KG1 (cell line): ENCODE measurements around the gene EDN1.

Experiments used
- DNase-seq: peaks from one replicate; lab custom pipeline; 2025; lab: John Stamatoyannopoulos, UW

The EDN1 gene

DNA sequence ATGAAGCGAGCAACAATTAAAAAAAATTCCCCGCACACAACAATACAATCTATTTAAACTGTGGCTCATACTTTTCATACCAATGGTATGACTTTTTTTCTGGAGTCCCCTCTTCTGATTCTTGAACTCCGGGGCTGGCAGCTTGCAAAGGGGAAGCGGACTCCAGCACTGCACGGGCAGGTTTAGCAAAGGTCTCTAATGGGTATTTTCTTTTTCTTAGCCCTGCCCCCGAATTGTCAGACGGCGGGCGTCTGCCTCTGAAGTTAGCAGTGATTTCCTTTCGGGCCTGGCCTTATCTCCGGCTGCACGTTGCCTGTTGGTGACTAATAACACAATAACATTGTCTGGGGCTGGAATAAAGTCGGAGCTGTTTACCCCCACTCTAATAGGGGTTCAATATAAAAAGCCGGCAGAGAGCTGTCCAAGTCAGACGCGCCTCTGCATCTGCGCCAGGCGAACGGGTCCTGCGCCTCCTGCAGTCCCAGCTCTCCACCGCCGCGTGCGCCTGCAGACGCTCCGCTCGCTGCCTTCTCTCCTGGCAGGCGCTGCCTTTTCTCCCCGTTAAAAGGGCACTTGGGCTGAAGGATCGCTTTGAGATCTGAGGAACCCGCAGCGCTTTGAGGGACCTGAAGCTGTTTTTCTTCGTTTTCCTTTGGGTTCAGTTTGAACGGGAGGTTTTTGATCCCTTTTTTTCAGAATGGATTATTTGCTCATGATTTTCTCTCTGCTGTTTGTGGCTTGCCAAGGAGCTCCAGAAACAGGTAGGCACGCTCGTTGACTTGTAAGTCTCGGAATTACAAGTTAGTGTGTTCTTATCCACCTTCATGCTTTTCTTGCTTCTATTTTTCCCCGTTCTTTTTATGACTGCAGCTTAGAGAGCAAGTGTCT lies at the start of gene EDN1:
TSS of gene EDN1 (plus strand) at position 429 of the 888 bp plus-strand sequence. CDS start at position 698, 269 bp downstream.
- DNase-seq = peak; percentile 55

DNA sequence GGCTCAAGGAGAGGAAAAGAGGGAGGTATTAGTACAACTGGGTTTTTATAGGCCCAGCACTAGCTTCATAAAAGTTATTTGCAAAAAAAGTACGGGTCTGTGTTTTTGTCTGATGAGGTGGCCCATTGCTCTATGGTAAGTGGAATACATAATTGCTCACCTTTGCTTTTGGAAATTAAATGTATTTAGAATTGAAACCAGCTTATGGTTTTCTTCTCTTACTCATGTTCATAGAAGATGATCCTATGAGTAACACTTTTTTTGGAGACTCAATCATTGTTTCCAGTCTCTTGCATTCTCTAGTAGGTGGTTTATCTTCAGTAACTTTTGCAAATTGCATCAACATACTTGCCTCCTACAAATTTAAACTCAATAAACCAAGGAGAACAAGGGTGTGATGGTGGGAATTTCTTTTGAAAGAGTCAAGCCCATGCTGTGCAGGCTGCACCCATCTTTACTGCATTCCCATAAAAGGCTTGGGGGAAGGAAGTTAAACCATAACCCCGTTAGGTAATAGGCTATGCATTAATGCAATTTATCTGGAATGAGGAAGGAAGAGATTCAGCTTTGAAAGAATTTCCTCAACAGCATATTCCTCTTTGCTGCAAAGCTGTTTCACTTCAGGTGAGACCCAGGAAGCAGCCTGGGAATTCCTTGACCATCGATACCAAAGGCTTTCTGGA lies 48.5 kb upstream of the EDN1 start:
- no peak for DNase-seq

DNA sequence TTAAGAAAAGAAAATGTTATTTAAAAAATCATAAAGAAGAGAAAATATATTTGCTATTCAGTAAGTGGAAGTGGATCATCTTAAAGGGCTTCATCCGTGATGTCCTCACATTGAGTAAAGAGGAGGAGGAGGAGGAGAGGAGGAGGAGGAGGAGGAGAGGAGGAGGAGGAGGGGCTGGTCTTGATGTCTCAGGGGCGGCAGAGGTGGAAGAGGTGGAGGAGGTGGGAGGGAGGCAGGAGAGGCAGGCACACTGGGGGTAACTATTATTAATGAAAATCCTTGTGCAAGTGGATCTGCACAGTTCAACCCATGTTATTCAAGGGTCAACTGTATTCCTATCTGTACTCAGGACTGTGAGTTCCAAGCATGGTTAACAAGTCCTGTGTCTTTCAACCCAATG lies 47.0 kb upstream of the EDN1 start:
- no peak for DNase-seq

DNA sequence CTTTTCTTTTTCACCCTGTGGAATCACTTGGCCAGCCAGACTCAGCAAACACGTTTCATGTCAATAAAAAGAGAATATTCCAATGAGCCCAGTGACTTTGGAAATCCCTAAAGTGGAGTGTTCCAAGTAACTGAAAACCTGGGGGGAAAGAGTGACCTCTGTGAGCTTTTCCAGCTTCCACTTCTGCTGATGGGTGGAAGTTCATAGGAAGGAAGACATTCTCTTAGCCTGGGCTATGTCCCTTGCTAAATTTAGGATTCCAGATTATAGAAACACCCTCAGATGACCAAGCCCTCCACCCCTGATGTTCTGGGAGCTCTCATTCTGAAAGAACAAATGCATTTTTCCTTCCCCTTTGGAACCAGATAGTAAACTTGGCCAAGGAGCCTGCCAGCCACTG lies 44.8 kb upstream of the EDN1 start:
- no peak for DNase-seq

DNA sequence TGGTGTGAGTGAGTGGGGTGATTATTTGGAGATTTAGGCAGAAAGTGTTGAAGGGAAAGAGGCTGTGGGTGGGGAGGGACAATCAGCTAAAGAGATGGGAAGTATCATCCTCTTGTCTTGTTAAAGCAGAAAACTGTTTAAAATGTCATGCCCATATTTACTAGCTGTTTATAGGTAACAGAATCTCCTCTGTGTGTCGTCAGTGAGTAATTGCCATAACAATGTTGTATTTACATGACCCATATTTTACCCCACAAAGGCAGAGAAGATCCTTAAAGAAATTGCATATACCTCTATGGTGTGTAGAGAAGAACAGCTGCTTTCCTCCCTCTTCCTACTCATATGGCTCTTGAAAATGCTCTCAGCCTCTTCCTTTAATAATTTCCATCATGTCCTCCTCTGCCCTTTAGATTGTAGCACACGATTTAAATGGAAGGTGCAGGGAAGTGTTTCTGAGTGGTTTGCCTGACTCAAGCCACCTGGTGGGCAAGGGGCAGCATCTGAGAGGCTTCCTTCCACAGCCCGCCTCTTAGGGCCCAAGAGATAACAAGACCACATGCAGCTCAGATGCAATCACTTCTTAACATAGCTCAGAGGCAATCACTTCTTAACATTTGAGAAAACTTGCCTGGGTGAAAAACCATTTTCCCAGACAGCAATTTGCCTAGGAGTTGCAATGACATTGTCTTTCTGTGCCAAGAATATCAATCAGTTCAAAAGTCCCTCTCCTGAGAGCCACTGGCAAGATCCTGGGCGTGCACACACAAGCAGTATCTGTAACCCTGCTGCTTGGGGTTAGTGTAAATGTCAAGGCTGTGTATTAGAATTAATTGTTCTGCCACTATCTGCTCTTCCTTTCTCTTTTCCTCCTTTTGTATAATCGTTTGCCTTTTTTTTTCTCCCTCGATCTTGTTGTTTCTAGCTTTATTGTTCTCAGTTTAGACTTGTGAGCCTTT lies 44.1 kb upstream of the EDN1 start:
- no peak for DNase-seq

DNA sequence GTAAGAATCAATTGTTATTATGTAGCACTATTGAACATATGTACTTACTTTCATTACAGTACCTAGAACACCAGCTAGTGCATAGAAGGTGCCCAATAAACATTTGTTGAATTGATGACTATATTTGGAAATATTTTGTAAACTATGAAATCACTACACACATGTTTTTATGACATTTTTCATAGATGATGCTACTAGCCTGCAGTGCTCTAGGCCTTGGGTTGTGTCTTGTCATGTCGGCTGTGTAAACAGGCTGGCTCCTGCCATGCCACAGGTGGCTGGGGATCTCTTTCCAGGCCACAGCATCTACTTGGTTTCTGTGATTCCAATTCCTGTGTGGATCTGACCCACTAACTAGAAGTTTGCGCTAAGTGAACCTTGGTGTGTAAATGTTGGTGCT lies 43.3 kb upstream of the EDN1 start:
- DNase-seq = no peak

DNA sequence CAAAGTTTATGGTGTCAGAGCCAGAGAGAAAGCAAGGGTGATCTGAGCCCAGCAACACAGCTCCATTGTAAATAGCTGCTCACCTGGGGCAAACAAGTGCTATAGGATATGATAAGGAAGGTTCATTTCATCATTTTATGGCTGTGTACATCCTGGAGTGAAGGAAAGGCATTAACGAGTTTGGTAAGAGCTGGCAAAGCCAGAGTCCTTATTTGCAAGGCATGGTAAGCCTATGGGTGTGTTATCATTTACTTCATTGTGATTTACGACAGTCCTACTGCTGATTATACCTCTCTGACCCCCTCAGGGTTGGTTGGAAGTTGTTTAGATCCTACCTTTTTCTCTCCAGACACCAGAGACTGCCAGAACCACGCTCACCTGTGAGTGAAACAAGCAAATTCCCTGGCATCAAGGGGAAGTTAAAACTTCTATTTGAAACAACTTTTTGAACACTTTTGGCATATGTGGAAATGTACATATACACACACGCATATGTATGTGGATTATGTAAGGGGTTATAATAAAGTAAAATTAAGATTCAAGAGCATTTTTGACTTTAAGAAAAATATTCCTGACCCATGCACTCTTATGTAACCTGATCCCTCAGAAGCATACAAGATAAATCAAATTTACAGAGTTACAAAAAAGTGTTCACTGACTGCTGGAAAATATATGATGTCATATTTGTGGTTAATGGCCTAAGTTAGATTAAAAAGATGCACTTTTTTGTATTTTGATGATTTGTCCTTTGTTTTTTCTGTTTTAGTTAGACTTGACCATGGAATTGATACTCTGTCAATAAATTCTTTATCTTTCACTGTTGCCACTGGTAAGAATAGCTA lies 40.4 kb upstream of the EDN1 start:
- DNase-seq = no peak

DNA sequence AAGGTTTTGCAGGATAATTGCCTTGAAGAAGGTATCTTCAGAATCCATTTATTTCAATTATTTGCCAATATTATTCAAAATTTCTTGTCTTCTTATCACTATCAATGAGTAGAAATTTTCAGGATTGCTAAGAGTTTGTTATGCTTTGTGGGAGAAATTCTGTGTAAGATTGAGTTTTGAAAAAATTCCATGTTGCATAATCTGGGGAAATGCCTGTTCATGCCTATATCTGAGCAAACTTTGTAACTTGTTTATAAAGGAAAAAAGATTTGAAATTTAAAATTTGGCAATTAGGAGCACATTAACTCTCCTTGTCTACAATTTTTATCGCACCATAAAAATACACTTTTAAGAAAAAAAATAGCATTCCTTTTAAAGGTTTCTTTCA lies 39.8 kb upstream of the EDN1 start:
- DNase-seq = no peak

DNA sequence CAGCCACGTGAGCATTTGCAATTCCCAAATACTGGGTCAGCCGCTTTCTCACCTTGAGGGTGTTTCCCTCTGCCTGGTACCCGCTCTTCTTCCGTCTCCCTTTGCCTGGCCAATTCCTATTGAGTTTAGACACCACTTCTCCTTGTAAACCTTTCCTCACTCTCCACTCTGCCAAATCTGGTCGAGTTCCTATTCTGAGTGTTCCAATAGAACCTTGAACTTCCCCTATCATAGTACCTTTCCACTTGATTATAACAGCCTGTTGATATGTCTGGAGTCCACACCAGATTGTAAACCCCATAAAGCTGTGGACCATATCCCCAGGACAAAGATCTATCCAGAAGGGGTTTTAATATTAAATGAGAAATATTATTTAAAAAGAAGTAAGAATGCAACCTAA lies 36.0 kb upstream of the EDN1 start:
- DNase-seq = no peak

DNA sequence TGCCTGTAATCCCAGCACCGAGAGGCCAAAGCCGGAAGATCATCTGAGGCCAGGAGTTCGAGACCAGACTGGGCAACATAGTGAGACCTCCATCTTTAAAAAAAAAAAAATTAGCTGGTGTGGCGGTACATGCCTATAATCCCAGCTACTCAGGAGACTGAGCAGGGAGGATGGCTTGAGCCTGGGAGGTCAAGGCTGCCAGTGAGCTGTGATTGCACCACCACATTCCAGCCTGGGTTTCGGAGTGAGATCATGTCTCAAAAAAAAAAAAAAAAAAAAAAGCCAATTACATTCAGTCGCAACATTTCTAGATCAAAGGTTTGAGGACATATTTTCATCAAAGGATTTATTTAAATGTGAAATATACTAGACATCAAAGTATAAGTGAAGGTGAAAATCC lies 32.0 kb upstream of the EDN1 start:
- no peak for DNase-seq

DNA sequence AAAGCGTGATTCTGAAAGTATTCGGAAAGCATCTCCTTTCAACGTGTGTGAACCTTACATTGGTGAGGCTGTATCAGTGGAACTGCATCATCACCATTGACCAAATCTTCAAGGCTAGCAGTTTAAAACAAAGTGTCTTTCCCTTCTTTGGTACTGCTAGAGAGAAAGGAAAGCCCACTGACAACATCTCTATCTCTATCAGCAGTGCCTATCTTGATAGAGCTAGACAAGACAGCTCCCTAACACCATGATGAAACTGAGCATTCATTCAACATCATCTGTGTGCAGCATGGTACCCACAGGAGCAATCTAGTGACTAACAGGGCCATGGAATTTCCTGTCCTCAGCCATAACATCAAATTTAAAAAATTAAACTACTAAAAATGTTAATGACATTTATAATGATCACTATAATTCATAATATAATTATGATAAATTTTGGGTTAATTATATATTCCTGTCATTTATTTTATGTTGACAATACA lies 31.5 kb upstream of the EDN1 start:
- no peak for DNase-seq

DNA sequence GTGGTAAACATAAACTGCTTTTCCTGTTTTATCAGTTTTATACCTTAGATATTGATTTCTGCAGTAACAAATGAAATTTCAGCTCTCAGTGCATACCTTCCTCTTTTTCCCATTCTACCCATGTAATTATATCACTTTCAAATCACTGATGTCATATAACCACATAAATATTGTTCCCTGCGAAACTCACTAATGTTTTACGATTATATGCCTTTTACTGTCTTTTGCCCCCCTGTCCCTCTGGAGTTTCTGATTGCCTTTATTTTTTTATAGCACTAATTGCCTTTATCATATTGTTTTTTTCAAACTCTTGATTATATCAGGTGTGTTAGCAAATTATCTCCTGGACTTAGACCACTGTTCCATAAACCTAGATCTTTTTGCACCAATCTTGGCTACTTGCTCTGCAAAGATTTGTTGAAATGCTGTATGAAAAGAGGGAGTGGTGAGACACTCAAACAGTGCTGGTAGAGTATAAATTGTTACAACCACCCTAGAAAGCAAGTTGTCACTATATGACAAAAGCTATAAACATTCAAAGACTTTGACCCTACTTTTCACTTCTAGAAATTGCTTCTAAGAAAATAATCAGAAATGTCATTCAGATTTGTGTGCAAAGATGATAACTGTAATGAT lies 29.6 kb upstream of the EDN1 start:
- DNase-seq = no peak

DNA sequence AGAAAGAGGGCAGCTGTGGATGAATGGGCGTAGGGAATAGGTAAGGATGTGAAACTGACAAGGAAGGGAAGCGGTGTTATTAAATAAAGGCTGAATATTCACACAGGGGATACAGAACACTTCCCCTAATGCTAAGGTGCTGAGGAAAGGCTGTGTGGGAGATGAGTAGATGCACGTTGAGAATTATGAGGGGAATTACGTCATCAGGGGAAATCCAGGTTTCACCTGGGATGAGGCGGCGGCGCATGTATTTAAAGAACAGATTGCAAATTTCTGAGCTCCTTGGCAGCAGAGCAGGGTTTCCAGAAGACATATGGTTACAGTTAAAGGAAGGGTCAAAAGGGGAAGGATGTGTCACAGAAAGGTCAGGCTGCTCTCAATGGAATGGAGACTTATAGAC lies 28.7 kb upstream of the EDN1 start:
- DNase-seq = no peak

DNA sequence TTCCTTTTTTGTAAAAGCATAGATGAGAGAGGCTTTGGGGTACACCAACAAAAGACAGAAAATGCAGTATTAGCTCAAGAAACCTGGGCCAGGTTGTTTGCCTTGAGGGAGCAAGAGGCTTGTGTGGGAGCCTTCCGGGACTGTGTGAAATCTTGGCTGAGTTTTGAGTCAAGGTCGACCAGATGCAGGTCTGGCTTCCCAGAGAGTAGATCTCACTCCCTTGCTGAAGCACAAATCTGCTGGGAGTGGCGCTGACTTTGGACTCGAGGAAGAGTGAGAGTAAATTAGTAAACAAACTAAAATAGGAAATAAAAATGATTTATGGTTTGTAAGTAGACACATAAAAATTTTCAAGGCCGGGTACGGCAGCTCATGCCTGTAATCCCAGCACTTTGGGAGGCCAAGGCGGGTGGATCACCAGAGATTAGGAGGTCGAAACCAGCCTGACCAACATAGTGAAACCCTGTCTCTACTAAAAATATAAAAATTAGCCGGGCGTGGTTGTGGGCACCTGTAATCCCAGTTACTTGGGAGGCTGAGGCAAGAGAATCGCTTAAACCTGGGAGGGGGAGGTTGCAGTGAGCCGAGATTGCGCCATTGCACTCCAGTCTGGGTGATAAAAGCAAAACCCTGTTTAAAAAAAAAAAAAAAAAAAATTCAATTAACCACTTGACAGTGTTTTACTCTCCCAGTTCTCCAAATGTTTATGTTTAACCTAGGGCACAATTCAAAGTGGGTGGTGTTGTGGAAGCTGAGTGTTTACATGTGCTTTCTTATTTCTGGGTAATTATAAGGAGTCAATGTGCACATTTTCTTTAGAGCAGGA lies 27.7 kb upstream of the EDN1 start:
- no peak for DNase-seq

DNA sequence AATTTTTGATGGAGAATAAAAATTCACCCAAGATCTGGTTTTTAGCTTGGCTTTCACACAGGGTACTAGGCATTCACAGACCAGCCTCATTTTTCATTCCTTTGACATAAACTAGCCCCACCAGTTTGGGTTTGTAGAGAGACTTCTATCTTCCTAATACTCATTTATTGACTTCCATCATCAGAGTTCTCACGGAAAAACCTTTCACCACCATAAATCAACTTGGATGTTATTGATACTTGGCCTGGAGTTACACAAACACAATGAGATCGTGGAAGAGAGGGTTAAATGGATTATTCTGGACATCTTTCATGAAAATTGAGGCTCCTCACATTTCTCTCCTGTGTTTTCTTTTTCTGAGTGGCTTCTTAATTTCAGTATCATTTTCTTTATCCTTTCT lies 26.8 kb upstream of the EDN1 start:
- DNase-seq = no peak

DNA sequence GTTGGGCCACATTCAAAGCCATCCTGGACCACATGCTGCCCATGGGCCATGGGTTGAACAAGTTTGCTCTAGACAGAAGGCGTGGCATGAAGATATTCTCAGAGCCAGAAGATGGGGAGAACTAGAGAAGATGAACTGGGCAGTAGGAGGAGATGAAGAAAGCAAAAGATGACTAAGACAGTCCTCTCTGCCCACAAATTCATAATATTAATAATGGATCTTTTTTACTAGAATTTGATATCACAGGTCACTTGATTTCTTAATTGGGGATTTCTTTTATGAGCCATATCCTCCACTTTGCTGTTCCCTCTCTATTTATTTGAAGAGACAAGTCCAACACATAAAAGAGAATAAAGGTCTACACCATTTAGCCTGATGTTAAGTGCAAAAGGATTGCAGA lies 25.5 kb upstream of the EDN1 start:
- no peak for DNase-seq

DNA sequence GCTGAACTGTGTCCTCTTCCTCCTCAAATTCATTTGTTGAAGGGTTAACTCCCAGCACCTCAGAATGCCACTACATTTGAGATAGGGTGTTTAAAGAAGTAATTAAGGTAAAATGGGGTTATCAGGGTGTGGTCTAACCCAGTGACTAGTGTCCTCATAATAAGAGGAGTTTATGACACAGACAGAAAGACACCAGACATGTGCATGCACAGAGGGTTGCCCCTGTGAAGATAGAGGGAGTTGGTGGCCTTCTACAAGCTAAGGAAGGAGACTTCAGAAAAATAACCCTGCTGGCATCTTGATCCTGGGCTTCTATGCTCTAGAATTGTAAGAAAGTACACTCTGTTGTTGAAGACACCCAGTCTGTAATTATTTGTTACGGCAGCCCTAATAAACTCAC lies 24.9 kb upstream of the EDN1 start:
- DNase-seq = no peak

DNA sequence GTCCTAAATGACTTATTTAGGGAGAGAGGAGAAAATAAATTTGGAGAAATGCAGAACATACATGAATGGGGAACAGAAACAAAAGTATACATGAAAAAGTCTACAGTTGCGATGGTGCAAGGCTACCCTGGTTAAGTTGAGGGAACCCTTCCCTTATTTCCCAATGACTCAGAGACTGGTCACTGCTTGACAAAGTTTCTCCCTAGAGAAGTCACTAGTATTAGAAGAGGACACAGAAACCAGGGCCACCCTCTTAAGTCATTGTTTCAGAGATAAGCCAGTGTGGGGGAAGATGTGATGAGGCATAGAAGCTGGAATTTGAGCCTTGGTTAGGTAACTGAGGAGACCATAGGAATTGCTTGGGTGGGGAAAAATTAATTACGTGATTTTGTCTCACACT lies 24.4 kb upstream of the EDN1 start:
- no peak for DNase-seq

DNA sequence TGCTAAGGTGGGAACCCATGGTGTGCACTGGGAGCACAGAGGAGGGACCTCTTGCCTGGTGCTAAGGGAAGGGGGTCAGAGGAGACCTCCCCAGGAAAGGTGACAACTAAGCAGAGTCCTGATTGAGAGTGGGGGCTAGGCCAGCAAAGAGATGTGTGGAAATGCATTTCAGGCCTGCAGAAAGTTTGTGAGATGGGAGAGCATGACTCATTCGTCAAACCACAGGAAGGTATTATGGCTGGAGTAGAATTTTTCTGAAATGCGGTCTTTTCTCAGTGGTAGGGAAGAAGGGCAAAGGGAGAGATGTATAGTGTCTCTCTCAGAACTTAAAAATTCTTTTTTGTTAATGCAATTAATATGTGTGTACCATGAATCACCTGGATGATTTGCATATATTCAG lies 23.6 kb upstream of the EDN1 start:
- DNase-seq = no peak

DNA sequence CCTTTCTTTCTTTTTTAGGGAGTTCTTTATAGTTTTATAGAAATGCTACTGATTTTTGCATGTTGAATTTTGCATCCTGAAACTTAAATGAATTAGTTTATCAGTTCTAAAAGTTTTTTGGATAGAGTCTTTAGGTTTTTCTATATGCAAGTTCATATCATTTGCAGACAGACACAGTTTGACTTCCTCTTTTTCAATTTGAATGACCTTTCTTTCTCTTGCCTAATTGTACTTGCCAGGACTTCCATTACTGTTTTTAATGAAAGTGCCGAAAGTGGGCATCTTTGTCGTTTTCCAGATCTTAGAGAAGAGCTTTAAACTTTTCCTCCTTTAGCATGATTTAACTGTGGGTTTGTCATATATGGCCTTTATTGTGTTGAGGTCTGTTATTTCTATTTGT lies 21.1 kb upstream of the EDN1 start:
- no peak for DNase-seq
